ENCODE results near the gene LPP.

- TF ChIP-seq NFRKB (IDR thresholded peaks at IDR 0.05; ENCODE audit: low read depth) = no peak
- TF ChIP-seq MXI1 (IDR thresholded peaks at IDR 0.05; ENCODE audit: low read depth, low read length) = no peak
Measured at GRCh38 chr3:188573956-188574355, 420.0 kb downstream of the LPP start.

Data from K562 (cell line).